Skeletal muscle satellite cell (primary cell): ENCODE results near the gene RHOD.

Experiments used
- H3K27me3 ChIP-seq: 2 replicates; pipeline ENCODE4 v1.7.0; 2013; ENCODE audit warnings: low read length; ENCODE audit not compliant: control insufficient read depth, insufficient read depth
- H3K36me3 ChIP-seq: 2 replicates; pipeline ENCODE4 v1.7.0; 2013; ENCODE audit warnings: mild to moderate bottlenecking, control low read depth, low read length; ENCODE audit not compliant: insufficient read depth
- H3K4me1 ChIP-seq: 2 replicates; pipeline ENCODE4 v1.7.0; 2013; ENCODE audit warnings: low read length; ENCODE audit not compliant: control insufficient read depth, insufficient read depth
- H3K4me2 ChIP-seq: 2 replicates; pipeline ENCODE4 v1.7.0; 2013; ENCODE audit warnings: mild to moderate bottlenecking, low read length
- H3K4me3 ChIP-seq: 2 replicates; pipeline ENCODE4 v1.7.0; 2013; ENCODE audit warnings: low read length
- H3K9ac ChIP-seq: 2 replicates; pipeline ENCODE4 v1.7.0; 2013; ENCODE audit warnings: mild to moderate bottlenecking, low read depth, low read length, moderate library complexity
- H3K9me3 ChIP-seq: replicated peaks from 2 replicates; pipeline ENCODE4 v1.7.0; 2013; ENCODE audit warnings: mild to moderate bottlenecking, control low read depth, low read length

RHOD gene

DNA sequence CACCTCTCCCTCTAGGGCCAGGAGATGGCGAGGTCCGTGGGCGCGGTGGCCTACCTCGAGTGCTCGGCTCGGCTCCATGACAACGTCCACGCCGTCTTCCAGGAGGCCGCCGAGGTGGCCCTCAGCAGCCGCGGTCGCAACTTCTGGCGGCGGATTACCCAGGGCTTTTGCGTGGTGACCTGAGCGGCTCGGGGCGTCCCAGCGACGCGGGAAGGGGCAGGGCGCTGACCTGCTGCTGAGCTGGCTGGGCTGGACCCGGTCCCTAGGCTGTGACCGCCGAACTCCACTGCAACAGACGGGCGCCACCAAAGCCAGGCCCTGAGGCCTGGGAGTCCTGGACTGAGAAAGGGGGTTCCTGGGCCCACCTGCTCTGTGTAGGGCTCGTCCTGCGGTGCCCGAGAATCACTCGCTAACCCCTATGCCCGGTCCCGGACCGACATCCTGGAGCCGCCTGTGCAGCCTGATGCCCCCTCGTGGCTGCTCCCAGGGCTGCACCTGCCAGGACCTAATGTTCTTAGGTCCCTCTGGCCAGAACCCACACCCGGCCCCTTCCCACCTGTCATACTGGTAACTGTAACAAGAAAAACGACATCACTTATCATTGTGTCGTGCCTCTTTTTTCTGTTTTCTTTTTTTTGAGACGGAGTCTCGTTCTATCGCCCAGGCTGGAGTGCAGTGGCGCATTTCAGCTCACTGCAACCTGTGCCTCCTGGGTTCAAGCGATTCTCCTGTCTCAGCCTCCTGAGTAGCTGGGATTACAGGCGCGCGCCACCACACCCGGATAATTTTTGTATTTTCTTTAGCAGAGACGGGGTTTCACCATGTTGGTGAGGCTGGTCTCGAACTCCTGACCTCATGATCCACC lies 15.0 kb downstream of the RHOD start:
- no peak overlapping the region for H3K9ac ChIP-seq
- H3K4me2 ChIP-seq: peak overlapping the region; percentile 82
- H3K9me3 ChIP-seq: no peaks in the 10 kb centered on the region
- H3K4me1 ChIP-seq: no peaks in the 10 kb centered on the region
- peaks cover 5% of the 10 kb centered on the region for H3K27me3 ChIP-seq
- no peaks in the 10 kb centered on the region for H3K36me3 ChIP-seq
- H3K4me3 ChIP-seq: peak overlapping the region; percentile 42

DNA sequence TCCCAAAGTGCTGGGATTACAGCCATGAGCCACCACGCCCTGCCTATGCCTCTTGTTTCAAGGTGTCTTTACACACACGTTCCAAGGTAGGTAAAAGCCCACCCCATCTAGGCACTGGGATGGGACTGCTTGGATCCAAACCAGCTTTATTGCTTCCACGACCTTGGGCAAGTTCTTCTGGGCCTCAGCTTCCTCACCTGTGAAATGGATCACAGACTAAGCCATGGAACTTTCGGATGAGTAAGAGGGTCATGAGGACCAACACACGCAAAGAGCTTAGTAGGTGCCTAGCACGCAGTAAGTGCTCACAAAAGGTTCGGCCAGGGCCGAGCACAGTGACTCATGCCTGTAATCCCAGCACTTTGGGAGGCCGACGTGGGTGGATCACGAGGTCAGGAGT lies 15.6 kb downstream of the RHOD start:
- peaks cover 5% of the 10 kb centered on the region for H3K27me3 ChIP-seq
- H3K36me3 ChIP-seq: no peaks in the 10 kb centered on the region
- no peak overlapping the region for H3K9ac ChIP-seq
- no peak overlapping the region for H3K4me3 ChIP-seq
- no peak overlapping the region for H3K4me2 ChIP-seq
- no peaks in the 10 kb centered on the region for H3K4me1 ChIP-seq
- no peaks in the 10 kb centered on the region for H3K9me3 ChIP-seq

DNA sequence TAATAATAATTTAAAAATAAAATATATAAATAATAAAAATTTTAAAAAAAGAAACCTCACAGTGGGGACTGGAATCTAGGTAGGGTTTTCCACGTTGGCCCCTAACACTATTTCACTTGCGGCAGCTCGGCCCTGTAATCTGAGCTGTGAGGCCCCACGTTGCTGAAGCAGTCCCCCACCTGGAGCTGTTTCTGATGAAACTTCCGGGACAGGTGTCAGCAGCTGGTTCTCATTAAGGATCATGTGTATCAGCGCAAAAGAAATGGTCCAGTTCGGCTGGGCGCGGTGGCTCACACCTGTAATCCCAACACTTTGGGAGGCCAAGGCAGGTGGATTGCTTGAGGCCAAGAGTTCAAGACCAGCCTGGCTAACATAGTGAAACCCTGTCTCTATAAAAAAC lies 17.3 kb downstream of the RHOD start:
- Histone ChIP-seq H3K9me3 (no peaks in the 10 kb centered on the region), H3K27me3 (peaks cover 5% of the 10 kb centered on the region), H3K36me3 (no peaks in the 10 kb centered on the region), H3K4me1 (peaks cover 6% of the 10 kb centered on the region), H3K9ac (no peak overlapping the region), H3K4me2 (no peak overlapping the region), H3K4me3 (no peak overlapping the region)

DNA sequence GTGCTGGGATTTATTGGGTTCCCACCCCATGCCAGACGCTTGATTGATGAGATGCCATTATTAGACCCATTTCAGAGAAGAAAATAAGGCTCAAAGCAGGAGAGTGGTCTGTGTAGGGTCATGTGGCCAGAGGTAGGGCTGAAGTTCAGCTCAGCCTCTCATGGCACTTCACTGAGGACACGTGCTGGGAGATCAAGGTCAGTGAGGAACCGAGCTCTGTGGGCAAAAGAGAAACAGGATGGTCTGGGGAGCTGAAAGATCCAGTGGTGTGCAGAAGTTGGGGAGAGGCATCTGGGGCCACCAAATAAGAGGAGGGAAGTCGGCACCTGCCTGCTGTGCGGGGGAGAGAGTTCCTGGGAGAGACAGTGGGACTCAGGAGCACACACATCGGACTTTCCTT lies 19.6 kb downstream of the RHOD start:
- Histone ChIP-seq H3K4me1 (peaks cover 6% of the 10 kb centered on the region), H3K27me3 (peaks cover 5% of the 10 kb centered on the region), H3K4me3 (no peak overlapping the region), H3K9ac (no peak overlapping the region), H3K9me3 (no peaks in the 10 kb centered on the region), H3K4me2 (no peak overlapping the region), H3K36me3 (no peaks in the 10 kb centered on the region)

DNA sequence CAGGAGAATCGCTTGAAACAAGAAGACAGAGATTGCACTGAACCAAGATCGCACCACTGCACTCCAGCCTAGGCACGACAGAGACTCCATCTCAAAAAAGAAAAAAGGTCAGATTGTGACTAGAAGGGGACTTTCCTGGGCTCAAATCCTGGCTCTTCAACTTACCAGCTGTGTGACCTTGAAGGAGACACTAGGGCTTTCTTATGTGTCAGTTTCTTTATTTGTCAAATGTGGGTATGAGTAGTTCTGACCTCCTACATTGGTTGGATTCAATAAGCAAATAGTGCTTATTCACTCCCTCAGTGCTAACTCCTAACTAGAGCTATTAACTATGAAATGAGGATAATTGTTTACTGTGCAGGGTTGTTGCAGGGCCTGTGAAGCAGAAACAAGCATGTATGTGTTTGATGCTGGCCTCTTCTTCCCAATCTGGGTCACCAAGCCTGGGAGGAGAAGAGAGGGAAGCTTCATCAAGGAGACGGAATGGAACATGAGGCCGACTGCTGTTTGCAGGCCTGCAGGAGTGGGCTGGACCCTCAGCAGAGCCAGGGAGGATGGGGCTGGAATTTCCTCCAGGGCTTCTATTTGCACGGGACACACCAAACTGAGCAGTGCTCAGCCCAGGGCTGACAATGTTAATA lies 22.5 kb downstream of the RHOD start:
- Histone ChIP-seq H3K27me3 (peaks cover 11% of the 10 kb centered on the region), H3K4me1 (peaks cover 13% of the 10 kb centered on the region), H3K36me3 (no peaks in the 10 kb centered on the region), H3K4me3 (no peak overlapping the region), H3K9ac (no peak overlapping the region), H3K4me2 (no peak overlapping the region), H3K9me3 (no peaks in the 10 kb centered on the region)

DNA sequence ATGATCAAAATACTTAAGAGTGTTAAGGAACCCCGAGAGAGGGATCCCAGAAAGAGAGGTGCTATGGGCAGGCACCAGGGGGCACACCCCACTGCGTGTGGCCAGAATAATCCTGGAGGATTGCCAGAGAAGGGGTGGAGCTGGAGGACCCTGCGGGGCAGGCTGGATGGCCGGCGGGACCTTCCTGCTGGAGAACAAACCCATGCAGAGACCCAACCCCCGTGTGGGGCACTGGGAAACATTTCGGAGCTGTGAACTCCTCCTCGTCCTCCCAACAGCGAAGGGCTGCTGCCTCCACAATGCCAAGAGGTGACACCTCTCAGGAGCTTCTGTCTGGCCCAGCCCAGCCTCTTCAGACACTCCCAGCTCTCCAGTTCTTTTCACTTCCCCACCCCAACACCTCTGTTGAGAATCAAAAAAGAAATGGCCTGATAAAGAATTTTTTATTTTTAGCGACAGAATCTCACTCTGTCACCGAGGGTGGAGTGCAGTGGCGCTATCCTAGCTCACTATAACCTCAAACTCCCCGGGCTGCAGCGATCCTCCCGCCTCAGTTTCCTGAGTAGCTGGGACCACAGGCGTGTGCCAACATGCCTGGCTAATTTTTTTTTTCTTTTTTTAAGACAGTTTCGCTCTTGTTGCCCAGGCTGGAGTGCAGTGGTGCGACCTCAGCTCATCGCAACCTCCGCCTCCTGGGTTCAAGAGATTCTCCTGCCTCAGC lies 25.6 kb downstream of the RHOD start:
- no peaks in the 10 kb centered on the region for H3K9me3 ChIP-seq
- peaks cover 6% of the 10 kb centered on the region for H3K27me3 ChIP-seq
- H3K4me3 ChIP-seq: no peak overlapping the region
- H3K36me3 ChIP-seq: no peaks in the 10 kb centered on the region
- peaks cover 13% of the 10 kb centered on the region for H3K4me1 ChIP-seq
- peak overlapping the region; percentile 17 for H3K4me2 ChIP-seq
- H3K9ac ChIP-seq: no peak overlapping the region

DNA sequence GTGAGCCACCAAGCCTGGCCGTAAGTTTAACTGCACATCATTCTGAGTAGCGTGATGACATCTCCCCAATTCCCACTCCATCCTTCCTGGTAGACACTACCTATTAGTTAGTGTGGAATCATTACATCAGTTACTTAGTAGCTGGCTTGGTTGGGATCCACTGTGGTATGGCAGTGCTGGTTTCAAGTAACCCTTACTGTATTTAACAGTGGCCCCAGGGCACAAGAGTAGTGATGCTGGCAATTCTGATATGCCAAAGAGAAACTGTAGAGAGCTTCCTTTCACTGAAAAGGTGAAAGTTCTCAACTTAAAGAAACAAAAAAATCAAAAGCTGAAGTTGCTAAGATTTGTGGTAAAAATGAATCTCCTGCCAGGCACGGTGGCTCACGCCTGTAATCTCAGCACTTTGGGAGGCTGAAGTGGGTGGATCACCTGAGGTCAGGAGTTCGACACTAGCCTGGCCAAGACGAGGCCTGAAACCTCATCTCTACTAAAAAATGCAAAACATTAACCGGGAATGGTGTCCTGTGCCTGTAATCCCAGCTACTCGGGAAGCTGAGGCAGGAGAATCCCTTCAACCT lies 27.2 kb downstream of the RHOD start:
- Histone ChIP-seq H3K4me2 (no peak overlapping the region), H3K9me3 (no peaks in the 10 kb centered on the region), H3K36me3 (no peaks in the 10 kb centered on the region), H3K4me1 (peaks cover 6% of the 10 kb centered on the region), H3K4me3 (no peak overlapping the region), H3K9ac (no peak overlapping the region), H3K27me3 (peaks cover 6% of the 10 kb centered on the region)

DNA sequence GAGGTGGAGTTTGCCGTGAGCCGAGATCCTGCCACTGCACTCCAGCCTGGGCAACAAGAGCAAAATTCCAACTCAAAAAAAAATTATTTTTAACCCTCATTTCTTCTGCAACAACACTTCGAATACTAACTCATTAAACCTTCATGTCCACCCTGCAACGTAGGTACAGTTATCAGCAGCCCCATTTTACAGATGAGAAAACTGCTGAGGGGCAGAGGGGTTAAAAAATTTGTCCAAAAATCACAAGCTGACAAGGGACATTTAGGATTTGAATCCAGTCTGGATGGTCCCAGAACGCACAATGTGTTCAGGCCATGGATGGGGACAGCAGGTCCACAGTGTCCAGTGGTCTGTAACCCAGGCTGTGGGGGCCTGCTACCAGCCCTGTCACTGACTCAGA lies 29.0 kb downstream of the RHOD start:
- no peak overlapping the region for H3K4me3 ChIP-seq
- peaks cover 6% of the 10 kb centered on the region for H3K4me1 ChIP-seq
- no peak overlapping the region for H3K4me2 ChIP-seq
- H3K9me3 ChIP-seq: no peaks in the 10 kb centered on the region
- no peak overlapping the region for H3K9ac ChIP-seq
- H3K36me3 ChIP-seq: no peaks in the 10 kb centered on the region
- peaks cover 6% of the 10 kb centered on the region for H3K27me3 ChIP-seq

DNA sequence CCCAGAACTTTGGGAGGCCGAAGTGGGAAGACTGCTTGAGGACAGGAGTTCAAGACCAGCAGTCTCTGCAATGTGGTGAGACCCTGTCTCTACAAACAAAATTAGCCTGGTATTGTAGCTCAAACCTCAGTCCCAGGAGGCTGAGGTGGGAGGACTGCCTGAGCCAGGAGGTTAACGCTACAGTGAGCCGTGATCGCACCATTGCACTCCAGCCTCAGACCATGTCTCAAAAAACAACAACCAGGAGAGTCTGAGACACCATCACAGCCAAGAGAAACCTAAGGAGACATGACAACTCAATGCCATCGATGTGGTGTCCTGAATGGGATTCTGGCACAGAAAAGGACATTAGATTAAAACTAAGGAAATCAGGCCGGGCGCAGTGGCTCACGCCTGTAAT lies 34.1 kb downstream of the RHOD start:
- Histone ChIP-seq H3K4me1 (no peaks in the 10 kb centered on the region), H3K36me3 (no peaks in the 10 kb centered on the region), H3K4me3 (no peak overlapping the region), H3K4me2 (no peak overlapping the region), H3K9ac (no peak overlapping the region), H3K9me3 (no peaks in the 10 kb centered on the region), H3K27me3 (peaks cover 12% of the 10 kb centered on the region)

DNA sequence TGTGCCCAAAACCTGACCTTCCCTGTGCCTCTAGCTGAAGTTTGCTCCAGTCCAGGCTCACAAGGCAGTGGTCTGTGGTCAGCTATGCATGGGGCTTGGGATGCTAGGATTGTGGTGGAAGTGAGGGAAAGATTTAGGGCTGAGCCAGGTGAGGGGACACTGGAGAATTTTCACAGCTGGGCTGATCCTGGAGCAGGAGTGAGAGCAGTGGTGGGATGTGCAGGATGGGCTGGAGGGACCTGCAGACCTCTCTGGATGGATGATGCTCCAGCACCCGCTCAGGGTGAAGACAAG lies 38.5 kb downstream of the RHOD start:
- H3K4me1 ChIP-seq: no peaks in the 10 kb centered on the region
- H3K4me2 ChIP-seq: no peak overlapping the region
- no peak overlapping the region for H3K9ac ChIP-seq
- H3K36me3 ChIP-seq: no peaks in the 10 kb centered on the region
- H3K27me3 ChIP-seq: peaks cover 19% of the 10 kb centered on the region
- H3K9me3 ChIP-seq: no peaks in the 10 kb centered on the region
- H3K4me3 ChIP-seq: no peak overlapping the region

DNA sequence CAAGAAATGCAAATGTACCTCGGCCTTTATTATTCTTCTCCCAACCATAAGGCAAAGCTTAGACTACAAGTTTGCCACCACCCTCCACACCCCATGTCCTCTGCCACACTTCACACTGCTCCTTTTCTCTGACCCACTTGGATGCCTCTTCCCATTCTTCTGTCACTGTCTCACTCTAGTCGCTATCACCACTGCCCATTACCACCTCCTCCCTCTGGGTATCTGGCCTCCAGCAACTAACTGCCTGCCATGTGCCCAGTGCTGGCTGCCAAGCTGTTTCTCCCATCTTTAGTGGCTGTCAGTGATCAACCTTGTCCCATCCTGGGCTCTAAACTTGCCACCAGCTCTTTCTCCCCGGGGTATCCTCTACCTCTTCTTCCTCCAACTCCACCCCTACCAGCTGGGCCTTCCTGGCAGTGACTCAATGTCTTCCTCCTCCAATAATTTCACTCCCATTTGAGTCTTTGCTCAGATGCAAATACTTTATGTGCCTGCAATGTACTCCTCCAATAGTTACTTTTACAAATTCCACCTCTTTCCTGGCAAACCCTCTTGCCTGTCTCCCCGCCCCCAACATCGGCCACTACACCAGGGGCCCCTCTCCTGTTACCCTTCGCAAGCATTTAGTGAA lies 42.3 kb downstream of the RHOD start:
- Histone ChIP-seq H3K9me3 (no peaks in the 10 kb centered on the region), H3K9ac (no peak overlapping the region), H3K36me3 (no peaks in the 10 kb centered on the region), H3K4me3 (no peak overlapping the region), H3K4me1 (no peaks in the 10 kb centered on the region), H3K27me3 (peaks cover 15% of the 10 kb centered on the region), H3K4me2 (no peak overlapping the region)
